KMS-11 (cell line): ENCODE results near the gene LSM4.

Experiments
- H2AFZ ChIP-seq: fragments of 200-600 bp; sonication (generic); 2 replicates; pipeline ENCODE4 v1.6.1; 2016; ENCODE audit warnings: antibody characterized with exemption, mixed run types, low read depth
- H3K27ac ChIP-seq: fragments of 200-600 bp; sonication (generic); 2 replicates; pipeline ENCODE4 v1.6.1; 2016; ENCODE audit warnings: mild to moderate bottlenecking, mixed run types
- H3K27me3 ChIP-seq: fragments of 200-600 bp; sonication (generic); 2 replicates; pipeline ENCODE4 v1.6.1; 2017; ENCODE audit warnings: mild to moderate bottlenecking, low read depth, mixed run types, moderate library complexity; ENCODE audit not compliant: insufficient read depth
- H3K36me3 ChIP-seq: fragments of 200-600 bp; sonication (generic); 2 replicates; pipeline ENCODE4 v1.6.1; 2017; ENCODE audit warnings: mild to moderate bottlenecking, mixed run types; ENCODE audit not compliant: insufficient read depth
- H3K4me1 ChIP-seq: fragments of 200-600 bp; sonication (generic); 2 replicates; pipeline ENCODE4 v1.6.1; 2016; ENCODE audit warnings: mild to moderate bottlenecking, low read depth, mixed run types; ENCODE audit not compliant: poor library complexity, severe bottlenecking
- H3K4me2 ChIP-seq: fragments of 200-600 bp; sonication (generic); 2 replicates; pipeline ENCODE4 v1.7.0; 2016; ENCODE audit warnings: mild to moderate bottlenecking, mixed run types
- H3K4me3 ChIP-seq: fragments of 200-600 bp; sonication (generic); IDR thresholded peaks from 2 replicates; pipeline ENCODE4 v1.6.1; 2017; ENCODE audit warnings: low read depth, low read length, mixed read lengths; ENCODE audit not compliant: insufficient read depth
- H3K79me2 ChIP-seq: fragments of 200-600 bp; sonication (generic); 2 replicates; pipeline ENCODE4 v1.6.1; 2016; ENCODE audit warnings: low read depth, mixed run types; ENCODE audit not compliant: insufficient read depth
- H3K9ac ChIP-seq: fragments of 200-600 bp; sonication (generic); 2 replicates; pipeline ENCODE4 v1.6.1; 2016; ENCODE audit warnings: mild to moderate bottlenecking, mixed run types
- H4K20me1 ChIP-seq: fragments of 200-600 bp; sonication (generic); 2 replicates; pipeline ENCODE4 v1.6.1; 2016; ENCODE audit warnings: mild to moderate bottlenecking, mixed run types; ENCODE audit not compliant: insufficient read depth
- CTCF ChIP-seq: fragments of 200-600 bp; sonication (generic); conservative IDR thresholded peaks from 2 replicates; pipeline ENCODE4 v1.6.1; 2017; ENCODE audit warnings: low read depth, mild to moderate bottlenecking, antibody characterized with exemption, low read length, moderate library complexity, mixed read lengths

The LSM4 gene

GRCh38 chr19:18338541-18338940, 15.7 kb upstream of the LSM4 start:
- Histone ChIP-seq H3K4me1 (peaks cover 15% of the 10 kb centered on the region), H2AFZ (no peak overlapping the region), H3K9ac (no peak overlapping the region), H3K79me2 (no peaks in the 10 kb centered on the region), H3K27me3 (peaks cover 5% of the 10 kb centered on the region; the same call in 1 of the 2 replicates), H3K27ac (no peak overlapping the region), H3K4me2 (no peak overlapping the region), H4K20me1 (no peaks in the 10 kb centered on the region), H3K4me3 (no peak overlapping the region), H3K36me3 (no peaks in the 10 kb centered on the region)
- no peak for TF ChIP-seq CTCF

DNA sequence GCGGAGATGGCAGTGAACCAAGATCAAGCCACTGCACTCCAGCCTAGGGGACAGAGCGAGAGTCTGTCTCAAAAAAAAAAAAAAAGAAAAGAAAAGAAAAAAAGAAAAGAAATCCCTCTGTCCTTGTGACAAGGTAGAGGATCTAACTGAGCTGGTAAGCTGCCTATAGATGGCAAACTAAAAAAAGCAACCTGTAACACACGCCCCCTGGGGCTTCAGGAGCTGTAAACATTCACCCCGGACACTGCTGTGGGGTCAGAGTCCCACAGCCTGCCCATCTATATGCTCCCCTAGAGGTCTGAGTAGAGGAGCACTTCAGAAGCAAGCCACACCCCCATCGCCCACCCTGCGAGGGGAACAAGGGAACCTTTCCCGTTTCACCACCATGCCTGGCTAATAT, 13.2 kb upstream of the LSM4 start:
- Histone ChIP-seq H3K4me2 (no peak overlapping the region), H4K20me1 (no peaks in the 10 kb centered on the region), H3K36me3 (no peaks in the 10 kb centered on the region), H3K27ac (no peak overlapping the region), H3K4me3 (no peak overlapping the region), H2AFZ (no peak overlapping the region), H3K9ac (no peak overlapping the region), H3K27me3 (peaks cover 7% of the 10 kb centered on the region; the same call in 1 of the 2 replicates), H3K79me2 (no peaks in the 10 kb centered on the region), H3K4me1 (peaks cover 10% of the 10 kb centered on the region)
- TF ChIP-seq CTCF, result no peak

DNA sequence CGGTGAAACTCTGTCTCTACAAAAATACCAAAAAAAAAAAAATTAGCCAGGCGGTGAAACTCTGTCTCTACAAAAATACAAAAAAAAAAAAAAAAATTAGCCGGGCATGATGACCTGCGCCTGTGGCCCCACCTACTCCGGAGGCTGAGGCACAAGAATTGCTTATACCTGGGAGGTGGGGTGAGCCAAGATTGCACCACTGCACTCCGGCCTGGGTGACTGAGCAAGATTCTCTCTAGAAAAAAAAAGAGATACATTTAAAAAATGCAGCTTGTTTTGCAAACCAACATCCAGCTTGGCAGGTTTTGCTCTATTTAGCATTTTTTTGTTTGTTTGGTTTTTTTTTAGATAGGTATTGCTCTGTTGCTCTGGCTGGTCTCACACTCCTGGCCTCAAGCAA, 10.8 kb upstream of the LSM4 start:
- TF ChIP-seq CTCF, result no peak
- Histone ChIP-seq H3K4me1 (peaks cover 3% of the 10 kb centered on the region), H3K27me3 (peaks cover 7% of the 10 kb centered on the region; the same call in 1 of the 2 replicates), H4K20me1 (no peaks in the 10 kb centered on the region), H2AFZ (no peak overlapping the region), H3K4me3 (no peak overlapping the region), H3K36me3 (no peaks in the 10 kb centered on the region), H3K4me2 (no peak overlapping the region), H3K79me2 (no peaks in the 10 kb centered on the region), H3K27ac (no peak overlapping the region), H3K9ac (no peak overlapping the region)

GRCh38 chr19:18332917-18333530, 10.1 kb upstream of the LSM4 start:
- no peak overlapping the region for H2AFZ ChIP-seq
- H3K4me3 ChIP-seq, result no peak overlapping the region
- H3K27me3 ChIP-seq, result peaks cover 7% of the 10 kb centered on the region; the same call in 1 of the 2 replicates
- no peak overlapping the region for H3K9ac ChIP-seq
- H3K4me1 ChIP-seq, result peaks cover 6% of the 10 kb centered on the region
- no peaks in the 10 kb centered on the region for H3K36me3 ChIP-seq
- H3K79me2 ChIP-seq, result no peaks in the 10 kb centered on the region
- H3K4me2 ChIP-seq, result no peak overlapping the region
- TF ChIP-seq CTCF, result no peak
- no peak overlapping the region for H3K27ac ChIP-seq
- H4K20me1 ChIP-seq, result no peaks in the 10 kb centered on the region
